Endodermal cell (in vitro differentiated cells): ENCODE data around the gene LILRA6. TPM values are rescaled to one million over a fixed set of nuclear protein-coding genes. Genes with fewer than 3 reads are reported as not detected.

Experiments used
- DNase-seq: peaks from one replicate; pipeline ENCODE4 v3.0.0-alpha.2; 2017
- H3K27ac ChIP-seq: 2 replicates; pipeline ENCODE4 v1.5.1; 2013; ENCODE audit warnings: mild to moderate bottlenecking, low read depth, low read length, moderate library complexity
- H3K27me3 ChIP-seq: 2 replicates; pipeline ENCODE4 v1.6.1; 2013; ENCODE audit warnings: mild to moderate bottlenecking, low read length, moderate library complexity; ENCODE audit not compliant: insufficient read depth, control insufficient read depth, poor library complexity, severe bottlenecking
- H3K36me3 ChIP-seq: 2 replicates; pipeline ENCODE4 v1.7.0; 2013; ENCODE audit warnings: mild to moderate bottlenecking, low read length, moderate library complexity; ENCODE audit not compliant: control insufficient read depth, insufficient read depth
- H3K4me1 ChIP-seq: one replicate; pipeline ENCODE4 v1.7.0; 2013; ENCODE audit warnings: low read length; ENCODE audit not compliant: control insufficient read depth, insufficient read depth
- H3K4me3 ChIP-seq: 2 replicates; pipeline ENCODE4 v1.5.1; 2013; ENCODE audit warnings: mild to moderate bottlenecking, low read length, moderate library complexity
- H3K9ac ChIP-seq: 2 replicates; pipeline ENCODE4 v1.6.1; 2013; ENCODE audit warnings: mild to moderate bottlenecking, low read length, moderate library complexity; ENCODE audit not compliant: poor library complexity, severe bottlenecking; ENCODE audit errors: extremely low read depth
- H3K9me3 ChIP-seq: 2 replicates; pipeline ENCODE4 v1.6.1; 2013; ENCODE audit warnings: mild to moderate bottlenecking, low read length, moderate library complexity; ENCODE audit not compliant: control insufficient read depth
- H3K27ac Mint-ChIP-seq: 2 replicates; pipeline ENCODE4 v1.8.0; 2020; ENCODE audit warnings: mixed read lengths
- H3K27me3 Mint-ChIP-seq: 2 replicates; pipeline ENCODE4 v1.8.0; 2021; ENCODE audit warnings: mild to moderate bottlenecking, mixed read lengths; ENCODE audit not compliant: insufficient read depth
- H3K36me3 Mint-ChIP-seq: 2 replicates; pipeline ENCODE4 v1.8.0; 2020; ENCODE audit warnings: low read depth, mixed read lengths
- H3K4me1 Mint-ChIP-seq: 2 replicates; pipeline ENCODE4 v1.8.0; 2020; ENCODE audit warnings: mixed read lengths
- H3K4me3 Mint-ChIP-seq: 2 replicates; pipeline ENCODE4 v1.8.0; 2020; ENCODE audit warnings: mild to moderate bottlenecking, moderate library complexity, mixed read lengths
- H3K9me3 Mint-ChIP-seq: 2 replicates; pipeline ENCODE4 v1.8.0; 2020; ENCODE audit warnings: mild to moderate bottlenecking, mixed read lengths
- whole genome bisulfite sequencing, 2 experiments: methylation state at CpG; one replicate each; pipeline versions ENCODE4 v1.1.5 to v1.1.7; 2013; ENCODE audit warnings: missing lambda C conversion rate in 2 of 2, mixed read lengths in 1 of 2; ENCODE audit not compliant: insufficient coverage in 1 of 2, insufficient read length in 1 of 2; 5-methylcytosine and 5-hydroxymethylcytosine counted together
- total RNA-seq, 2 donors: library from RNA; stranded (reverse); fragmentation: NEBNext Ultra II Directional in 1 of 2; extraction: Animal tissue kit (Norgen Biotek cat#: 25700) in 1 of 2; gene quantifications; 2 replicates in 1 of 2; 3 replicates in 1 of 2; pipeline ENCODE4 v1.2.1, GENCODE V29; 2021
- TF ChIP-seq, protein P1 (sequence below): fragments of 200-600 bp; sonication (generic); conservative IDR thresholded peaks from 2 replicates; pipeline ENCODE4 v1.5.0; 2021; ENCODE audit warnings: antibody characterized with exemption, mild to moderate bottlenecking

The LILRA6 gene
- total RNA-seq, 2 donors from 2014 or later: not detected

DNA sequence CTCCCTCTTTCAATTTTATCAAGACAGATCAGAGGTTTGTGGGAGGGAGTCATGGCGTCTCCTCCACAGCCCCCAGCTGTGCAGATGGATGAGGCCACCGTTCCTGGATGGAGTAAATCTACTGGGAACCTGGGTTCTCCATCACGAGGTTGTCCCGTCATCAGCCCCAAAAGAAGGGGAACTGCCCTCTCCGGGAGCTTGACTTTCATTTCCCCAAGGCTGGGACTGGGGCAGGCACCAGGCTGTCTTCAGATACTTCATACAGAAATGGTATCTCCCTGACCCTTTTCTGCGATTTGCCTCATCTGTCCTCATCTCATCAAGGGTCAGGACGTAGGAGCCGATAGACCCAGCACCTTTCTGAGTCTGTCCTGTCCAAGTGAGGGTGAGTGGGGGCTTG, 28.5 kb upstream of the LILRA6 start:
- TF ChIP-seq, protein P1, sequence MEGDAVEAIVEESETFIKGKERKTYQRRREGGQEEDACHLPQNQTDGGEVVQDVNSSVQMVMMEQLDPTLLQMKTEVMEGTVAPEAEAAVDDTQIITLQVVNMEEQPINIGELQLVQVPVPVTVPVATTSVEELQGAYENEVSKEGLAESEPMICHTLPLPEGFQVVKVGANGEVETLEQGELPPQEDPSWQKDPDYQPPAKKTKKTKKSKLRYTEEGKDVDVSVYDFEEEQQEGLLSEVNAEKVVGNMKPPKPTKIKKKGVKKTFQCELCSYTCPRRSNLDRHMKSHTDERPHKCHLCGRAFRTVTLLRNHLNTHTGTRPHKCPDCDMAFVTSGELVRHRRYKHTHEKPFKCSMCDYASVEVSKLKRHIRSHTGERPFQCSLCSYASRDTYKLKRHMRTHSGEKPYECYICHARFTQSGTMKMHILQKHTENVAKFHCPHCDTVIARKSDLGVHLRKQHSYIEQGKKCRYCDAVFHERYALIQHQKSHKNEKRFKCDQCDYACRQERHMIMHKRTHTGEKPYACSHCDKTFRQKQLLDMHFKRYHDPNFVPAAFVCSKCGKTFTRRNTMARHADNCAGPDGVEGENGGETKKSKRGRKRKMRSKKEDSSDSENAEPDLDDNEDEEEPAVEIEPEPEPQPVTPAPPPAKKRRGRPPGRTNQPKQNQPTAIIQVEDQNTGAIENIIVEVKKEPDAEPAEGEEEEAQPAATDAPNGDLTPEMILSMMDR: no peak
- WGBS, 2 experiments: 77 to 94% methylated on average over 4 to 8 of the region's 8 CpGs
- Histone ChIP-seq H3K9ac (no peak overlapping the region), H3K4me3 (no peak overlapping the region), H3K9me3 (no peaks in the 10 kb centered on the region), H3K4me1 (no peaks in the 10 kb centered on the region), H3K36me3 (no peaks in the 10 kb centered on the region), H3K27me3 (peaks cover 22% of the 10 kb centered on the region), H3K27ac (no peak overlapping the region)
- no peak for DNase-seq
- Mint-ChIP-seq H3K4me3 (no peak overlapping the region), H3K27me3 (peaks cover 23% of the 10 kb centered on the region), H3K36me3 (no peaks in the 10 kb centered on the region), H3K27ac (no peak overlapping the region), H3K9me3 (no peaks in the 10 kb centered on the region), H3K4me1 (no peaks in the 10 kb centered on the region)

- Mint-ChIP-seq H3K4me1 (no peaks in the 10 kb centered on the region), H3K27me3 (peaks cover 33% of the 10 kb centered on the region), H3K27ac (no peak overlapping the region), H3K9me3 (no peaks in the 10 kb centered on the region), H3K4me3 (no peak overlapping the region), H3K36me3 (no peaks in the 10 kb centered on the region)
- no peak for DNase-seq
- WGBS, 2 experiments: 79% methylated on average over 2 of the region's 2 CpGs; no CpG with 5 or more reads in 1 of the 2 experiments
- Histone ChIP-seq H3K4me3 (no peak overlapping the region), H3K9ac (no peak overlapping the region), H3K27ac (no peak overlapping the region), H3K9me3 (no peaks in the 10 kb centered on the region), H3K27me3 (peaks cover 22% of the 10 kb centered on the region), H3K36me3 (no peaks in the 10 kb centered on the region), H3K4me1 (no peaks in the 10 kb centered on the region)
- TF ChIP-seq, protein P1: no peak
These were observed 26.3 kb upstream of the LILRA6 start for GRCh38 chr19:54268936-54269335.

- Mint-ChIP-seq H3K36me3 (no peaks in the 10 kb centered on the region), H3K27ac (no peak overlapping the region), H3K4me3 (no peak overlapping the region), H3K9me3 (no peaks in the 10 kb centered on the region), H3K27me3 (peaks cover 27% of the 10 kb centered on the region), H3K4me1 (no peaks in the 10 kb centered on the region)
- no peak overlapping the region for H3K27ac ChIP-seq
- no peaks in the 10 kb centered on the region for H3K9me3 ChIP-seq
- TF ChIP-seq, protein P1: peak; percentile 94
- H3K27me3 ChIP-seq: peaks cover 22% of the 10 kb centered on the region
- H3K36me3 ChIP-seq: no peaks in the 10 kb centered on the region
- no peak overlapping the region for H3K9ac ChIP-seq
- H3K4me1 ChIP-seq: no peaks in the 10 kb centered on the region
- H3K4me3 ChIP-seq: no peak overlapping the region
- peak; percentile 97 for DNase-seq
- WGBS, 2 experiments: 10 to 18% methylated on average over 5 to 6 of the region's 6 CpGs
These were observed 23.5 kb upstream of the LILRA6 start for GRCh38 chr19:54266133-54266532.
